NCI-H2227 treated with DMSO at 0.1 percent for 48 hours (cell line): ENCODE results near the gene SLCO1B1.

Source experiments
- DNase-seq: peaks from one replicate; lab custom pipeline; 2025; lab: John Stamatoyannopoulos, UW

SLCO1B1 gene

GRCh38 chr12:21221778-21222177 is 90.8 kb downstream of the SLCO1B1 start:
- DNase-seq, result no peak

- DNase-seq, result no peak
These were observed 92.9 kb downstream of the SLCO1B1 start for GRCh38 chr12:21223930-21224329.

GRCh38 chr12:21234395-21234794 is 103.4 kb downstream of the SLCO1B1 start:
- DNase-seq, result no peak

- no peak for DNase-seq
These were observed 108.9 kb downstream of the SLCO1B1 start for GRCh38 chr12:21239866-21240265.

- DNase-seq, result no peak
These were observed 117.7 kb downstream of the SLCO1B1 start for GRCh38 chr12:21248679-21249078.

GRCh38 chr12:21252070-21252469 is 121.1 kb downstream of the SLCO1B1 start:
- no peak for DNase-seq

- DNase-seq, result no peak
These were observed 126.2 kb downstream of the SLCO1B1 start for GRCh38 chr12:21257172-21257571.

GRCh38 chr12:21264232-21264631 is 133.2 kb downstream of the SLCO1B1 start:
- DNase-seq, result no peak

- no peak for DNase-seq
These were observed 134.9 kb downstream of the SLCO1B1 start for GRCh38 chr12:21265932-21266331.

- DNase-seq, result no peak
These were observed 145.8 kb downstream of the SLCO1B1 start for GRCh38 chr12:21276826-21277225.
